ENCODE data around the gene ZNF487.
A peak's percentile ranks its signal among the peaks of the same experiment; 100 is the strongest.

DNA sequence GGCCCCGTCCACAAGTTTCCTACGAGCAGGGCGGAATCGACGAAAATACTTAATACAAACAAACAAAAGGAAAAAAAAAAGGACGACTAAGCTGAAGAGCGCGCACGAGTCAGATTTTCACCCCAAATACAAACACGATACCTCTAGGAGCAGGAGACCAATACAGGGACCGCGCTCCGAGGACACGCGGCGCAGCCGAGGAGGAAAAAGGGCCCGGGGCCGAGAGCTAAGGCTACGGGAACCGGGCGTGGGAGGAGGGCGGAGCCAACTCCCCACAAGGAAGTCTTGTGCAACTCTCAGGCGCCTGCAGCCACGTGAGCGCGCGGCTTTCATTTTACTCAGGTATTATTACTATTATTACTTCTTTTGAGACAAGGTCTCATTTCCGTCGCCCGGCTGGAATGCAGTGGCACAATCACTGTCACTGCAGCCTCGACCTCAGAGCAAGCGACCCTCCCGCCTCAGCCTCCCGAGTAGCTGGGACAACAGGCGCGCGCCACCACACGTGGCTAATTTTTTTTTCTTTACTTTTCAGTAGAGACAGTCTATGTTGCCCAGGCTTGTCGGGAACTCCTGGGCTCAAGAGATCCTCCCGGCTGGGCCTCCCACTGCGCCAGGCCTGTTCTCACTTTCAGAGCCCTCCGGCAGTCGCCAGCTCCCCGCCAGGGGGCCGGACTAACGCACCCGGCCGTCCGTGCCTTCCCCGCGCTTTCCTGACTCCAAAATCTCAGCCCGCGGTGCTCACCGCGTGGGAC, 29.2 kb upstream of the ZNF487 start:
- TF ChIP-seq, protein P1, sequence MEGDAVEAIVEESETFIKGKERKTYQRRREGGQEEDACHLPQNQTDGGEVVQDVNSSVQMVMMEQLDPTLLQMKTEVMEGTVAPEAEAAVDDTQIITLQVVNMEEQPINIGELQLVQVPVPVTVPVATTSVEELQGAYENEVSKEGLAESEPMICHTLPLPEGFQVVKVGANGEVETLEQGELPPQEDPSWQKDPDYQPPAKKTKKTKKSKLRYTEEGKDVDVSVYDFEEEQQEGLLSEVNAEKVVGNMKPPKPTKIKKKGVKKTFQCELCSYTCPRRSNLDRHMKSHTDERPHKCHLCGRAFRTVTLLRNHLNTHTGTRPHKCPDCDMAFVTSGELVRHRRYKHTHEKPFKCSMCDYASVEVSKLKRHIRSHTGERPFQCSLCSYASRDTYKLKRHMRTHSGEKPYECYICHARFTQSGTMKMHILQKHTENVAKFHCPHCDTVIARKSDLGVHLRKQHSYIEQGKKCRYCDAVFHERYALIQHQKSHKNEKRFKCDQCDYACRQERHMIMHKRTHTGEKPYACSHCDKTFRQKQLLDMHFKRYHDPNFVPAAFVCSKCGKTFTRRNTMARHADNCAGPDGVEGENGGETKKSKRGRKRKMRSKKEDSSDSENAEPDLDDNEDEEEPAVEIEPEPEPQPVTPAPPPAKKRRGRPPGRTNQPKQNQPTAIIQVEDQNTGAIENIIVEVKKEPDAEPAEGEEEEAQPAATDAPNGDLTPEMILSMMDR (IDR thresholded peaks at IDR 0.05): peak; percentile 43
- TF ChIP-seq EZH2phosphoT487 (IDR thresholded peaks at IDR 0.05) (no peak), EZH2 (IDR thresholded peaks at IDR 0.05) (no peak)

All from neural progenitor cell (in vitro differentiated cells).